GM21717 (cell line): Measurements from ENCODE around the gene MYBPH.

Experiments used
- ATAC-seq: cut with Tn5 transposase; IDR thresholded peaks from one replicate; pipeline ENCODE4 v1.9.1; 2021; ENCODE audit warnings: mild to moderate bottlenecking, moderate library complexity; ENCODE audit not compliant: unreplicated experiment

MYBPH gene

GRCh38 chr1:203201516-203202205, 26.0 kb upstream of the MYBPH start:
- no peak for ATAC-seq

GRCh38 chr1:203200916-203201315, 25.3 kb upstream of the MYBPH start:
- no peak for ATAC-seq

GRCh38 chr1:203199816-203200571, 24.4 kb upstream of the MYBPH start:
- ATAC-seq = no peak

GRCh38 chr1:203199481-203199815, 23.8 kb upstream of the MYBPH start:
- ATAC-seq = no peak

- ATAC-seq = no peak
Measured at GRCh38 chr1:203199002-203199401, 23.4 kb upstream of the MYBPH start.

- ATAC-seq = no peak
Measured at GRCh38 chr1:203197625-203198024, 22.0 kb upstream of the MYBPH start.

- ATAC-seq = no peak
Measured at GRCh38 chr1:203196371-203196770, 20.7 kb upstream of the MYBPH start.

- no peak for ATAC-seq
Measured at GRCh38 chr1:203190949-203191348, 15.3 kb upstream of the MYBPH start.

- ATAC-seq = no peak
Measured at GRCh38 chr1:203189951-203190352, 14.3 kb upstream of the MYBPH start.

- ATAC-seq = no peak
Measured at GRCh38 chr1:203188686-203189232, 13.1 kb upstream of the MYBPH start.

- ATAC-seq = no peak
Measured at GRCh38 chr1:203187689-203188264, 12.2 kb upstream of the MYBPH start.

- ATAC-seq = no peak
Measured at GRCh38 chr1:203187304-203187685, 11.7 kb upstream of the MYBPH start.

- no peak for ATAC-seq
Measured at GRCh38 chr1:203186446-203187303, 11.0 kb upstream of the MYBPH start, which contains the start of gene CHI3L1. CHI3L1 (minus strand) TSS chr1:203186704; CDS start chr1:203186623, 81 bp downstream.

GRCh38 chr1:203186091-203186445, 10.4 kb upstream of the MYBPH start:
- ATAC-seq = no peak

- no peak for ATAC-seq
Measured at GRCh38 chr1:203185585-203185984, 10.0 kb upstream of the MYBPH start.

GRCh38 chr1:203185061-203185461, 9.4 kb upstream of the MYBPH start:
- no peak for ATAC-seq

GRCh38 chr1:203184467-203184866, 8.8 kb upstream of the MYBPH start:
- no peak for ATAC-seq

- no peak for ATAC-seq
Measured at GRCh38 chr1:203183828-203184227, 8.2 kb upstream of the MYBPH start.

GRCh38 chr1:203182387-203182953, 6.8 kb upstream of the MYBPH start:
- no peak for ATAC-seq

- ATAC-seq = no peak
Measured at GRCh38 chr1:203181586-203182386, 6.2 kb upstream of the MYBPH start.
